ENCODE measurements around the gene TMEM242. TPM values are rescaled to one million over a fixed set of nuclear protein-coding genes. Genes with fewer than 3 reads are reported as not detected.

TMEM242 gene
- total and polyA plus RNA-seq, 10 donors = 3.7 to 16.0 (median 7.2) TPM

DNA sequence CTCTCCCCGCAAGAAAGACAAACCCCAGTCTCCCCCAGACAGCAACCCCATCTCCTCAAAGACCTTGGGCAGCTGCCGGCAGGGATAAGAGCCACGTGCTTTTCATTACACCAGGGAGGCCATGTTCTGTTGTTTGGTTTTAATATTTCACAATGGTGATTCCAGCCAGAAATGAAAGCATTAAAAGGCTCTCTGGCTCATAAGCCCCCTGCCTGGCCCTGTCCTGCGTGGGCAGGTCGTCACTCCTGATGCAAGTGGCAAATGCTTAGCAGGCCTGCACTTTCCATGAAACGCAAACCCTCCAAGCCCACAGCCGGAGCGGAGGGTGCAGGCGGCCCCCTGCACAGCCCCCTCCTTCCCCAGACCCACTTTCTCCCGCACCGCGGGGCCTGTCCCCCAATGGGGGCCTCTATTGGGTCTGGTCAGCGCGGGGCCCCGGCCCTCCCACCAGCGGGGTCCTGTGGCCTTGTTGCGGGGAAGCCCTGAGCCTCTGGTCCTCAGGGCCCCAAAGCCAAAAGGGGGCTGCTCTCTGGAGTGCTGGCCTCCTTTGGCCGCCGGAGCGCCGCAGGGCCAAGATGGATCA lies 77.2 kb downstream of the TMEM242 start:
- peak; percentile 59 for DNase-seq
- no peak overlapping the region for H3K27ac ChIP-seq
- H3K4me1 ChIP-seq = no peaks in the 10 kb centered on the region
- TF ChIP-seq POLR2A (IDR thresholded peaks at IDR 0.05) (no peak), POLR2AphosphoS5 (IDR thresholded peaks at IDR 0.05) (no peak)
- TF ChIP-seq, protein P1, sequence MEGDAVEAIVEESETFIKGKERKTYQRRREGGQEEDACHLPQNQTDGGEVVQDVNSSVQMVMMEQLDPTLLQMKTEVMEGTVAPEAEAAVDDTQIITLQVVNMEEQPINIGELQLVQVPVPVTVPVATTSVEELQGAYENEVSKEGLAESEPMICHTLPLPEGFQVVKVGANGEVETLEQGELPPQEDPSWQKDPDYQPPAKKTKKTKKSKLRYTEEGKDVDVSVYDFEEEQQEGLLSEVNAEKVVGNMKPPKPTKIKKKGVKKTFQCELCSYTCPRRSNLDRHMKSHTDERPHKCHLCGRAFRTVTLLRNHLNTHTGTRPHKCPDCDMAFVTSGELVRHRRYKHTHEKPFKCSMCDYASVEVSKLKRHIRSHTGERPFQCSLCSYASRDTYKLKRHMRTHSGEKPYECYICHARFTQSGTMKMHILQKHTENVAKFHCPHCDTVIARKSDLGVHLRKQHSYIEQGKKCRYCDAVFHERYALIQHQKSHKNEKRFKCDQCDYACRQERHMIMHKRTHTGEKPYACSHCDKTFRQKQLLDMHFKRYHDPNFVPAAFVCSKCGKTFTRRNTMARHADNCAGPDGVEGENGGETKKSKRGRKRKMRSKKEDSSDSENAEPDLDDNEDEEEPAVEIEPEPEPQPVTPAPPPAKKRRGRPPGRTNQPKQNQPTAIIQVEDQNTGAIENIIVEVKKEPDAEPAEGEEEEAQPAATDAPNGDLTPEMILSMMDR (IDR thresholded peaks at IDR 0.05 in 8 of 11, conservative IDR thresholded peaks at IDR 0.05 in 3 of 11) = no peak
- intact Hi-C loops (cut with DNase I; ENCODE audit: low total_unique reads) = no loop called here
- H3K4me3 ChIP-seq = no peak overlapping the region
- H3K27me3 ChIP-seq (replicated peaks in 1 of 7) = peaks cover 0 to 9% (median 0%) of the 10 kb centered on the region in 7 donors
- 91 to 95% (median 94%) methylated on average over 19 to 21 of the region's 21 CpGs for WGBS, 5 donors
- peaks cover 0 to 20% (median 11%) of the 10 kb centered on the region in 8 donors for H3K9me3 ChIP-seq
- no peaks in the 10 kb centered on the region for H3K36me3 ChIP-seq

DNA sequence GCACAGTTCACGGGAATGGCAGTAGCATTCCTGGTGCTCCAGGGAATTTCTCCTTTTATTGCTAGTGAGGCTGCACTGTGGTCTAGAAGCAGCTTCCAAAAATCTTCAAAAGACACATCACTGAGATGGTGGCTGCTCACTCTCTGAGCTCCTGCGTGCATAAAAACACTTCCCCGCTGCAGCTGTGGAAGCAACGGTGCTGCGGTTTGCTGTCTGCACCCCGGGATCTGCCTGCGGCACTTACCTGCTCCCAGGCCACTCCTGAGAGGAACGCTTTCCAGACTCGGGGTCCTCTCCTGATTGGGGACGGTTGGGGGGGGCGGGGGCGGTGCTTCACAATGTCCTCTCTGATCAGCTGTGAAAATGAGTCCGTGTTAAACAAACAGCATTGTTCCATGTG lies 77.9 kb downstream of the TMEM242 start:
- Histone ChIP-seq H3K4me1 (peaks cover 0 to 7% (median 3%) of the 10 kb centered on the region in 6 donors), H3K27ac (no peak overlapping the region), H3K27me3 (replicated peaks in 1 of 7) (peaks cover 0 to 16% (median 0%) of the 10 kb centered on the region in 7 donors), H3K36me3 (no peaks in the 10 kb centered on the region), H3K4me3 (no peak overlapping the region), H3K9me3 (peaks cover 0 to 20% (median 11%) of the 10 kb centered on the region in 8 donors)
- TF ChIP-seq, protein P1 (IDR thresholded peaks at IDR 0.05 in 8 of 11, conservative IDR thresholded peaks at IDR 0.05 in 3 of 11) = no peak
- TF ChIP-seq POLR2AphosphoS5 (IDR thresholded peaks at IDR 0.05) (no peak), POLR2A (IDR thresholded peaks at IDR 0.05) (no peak)
- peak; percentile 63 for DNase-seq
- intact Hi-C loops (cut with DNase I; ENCODE audit: low total_unique reads) = no loop called here
- WGBS, 5 donors = 77 to 87% (median 84%) methylated on average over 10 to 13 of the region's 13 CpGs

DNA sequence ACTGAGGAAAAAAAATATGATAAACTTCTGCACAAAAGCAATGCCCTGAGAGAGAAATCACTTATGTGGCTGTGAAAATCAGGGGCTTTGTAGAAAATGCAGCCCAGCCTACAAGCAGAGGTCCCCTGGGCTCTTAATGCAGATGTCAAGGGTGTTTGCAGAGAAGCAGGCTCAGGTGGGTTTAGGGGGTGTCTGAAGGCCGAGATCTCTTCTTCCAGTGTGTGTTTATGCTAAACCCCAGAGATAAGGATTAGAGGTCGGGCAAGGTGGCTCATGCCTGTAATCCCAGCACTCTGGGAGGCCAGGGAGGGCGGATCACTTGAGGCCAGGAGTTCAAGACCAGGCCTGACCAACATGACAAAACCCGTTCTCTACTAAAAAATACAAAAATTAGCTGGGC lies 78.5 kb downstream of the TMEM242 start:
- Histone ChIP-seq H3K36me3 (no peaks in the 10 kb centered on the region), H3K4me1 (peaks cover 0 to 12% (median 8%) of the 10 kb centered on the region in 6 donors), H3K27me3 (replicated peaks in 1 of 7) (peaks cover 0 to 22% (median 0%) of the 10 kb centered on the region in 7 donors), H3K9me3 (peaks cover 0 to 20% (median 11%) of the 10 kb centered on the region in 8 donors), H3K4me3 (no peak overlapping the region), H3K27ac (peak overlapping the region in 2 of 8 donors; percentile 10 to 21)
- intact Hi-C loops (cut with DNase I; ENCODE audit: low total_unique reads) = no loop called here
- no peak for TF ChIP-seq POLR2A (IDR thresholded peaks at IDR 0.05)
- TF ChIP-seq, protein P1 (IDR thresholded peaks at IDR 0.05 in 8 of 11, conservative IDR thresholded peaks at IDR 0.05 in 3 of 11) = no peak
- TF ChIP-seq POLR2AphosphoS5 (IDR thresholded peaks at IDR 0.05) = no peak
- peak; percentile 15 for DNase-seq
- 73 to 87% (median 81%) methylated on average over 4 of the region's 4 CpGs for WGBS, 5 donors

DNA sequence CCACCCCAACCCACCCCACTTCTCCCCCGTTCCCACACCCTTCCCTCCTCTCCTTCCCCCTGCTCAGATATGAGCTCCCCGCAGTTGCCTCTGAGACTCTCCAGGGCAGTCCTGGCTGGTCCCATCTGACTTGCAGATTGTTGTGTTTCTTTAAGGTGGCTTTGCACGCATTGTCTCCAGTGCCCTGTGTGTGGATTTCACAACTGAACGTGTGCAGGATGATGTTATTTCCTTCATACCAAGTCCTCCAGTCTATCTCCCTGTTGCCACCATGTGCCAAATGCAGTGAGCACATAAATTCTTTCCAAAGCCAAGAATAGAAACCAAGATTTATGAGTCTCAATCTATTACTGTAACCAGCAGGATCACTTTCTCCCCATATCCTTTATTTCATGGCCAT lies 79.1 kb downstream of the TMEM242 start:
- Histone ChIP-seq H3K27me3 (replicated peaks in 1 of 7) (peaks cover 0 to 25% (median 0%) of the 10 kb centered on the region in 7 donors), H3K9me3 (peaks cover 0 to 20% (median 11%) of the 10 kb centered on the region in 8 donors), H3K36me3 (no peaks in the 10 kb centered on the region), H3K4me1 (peaks cover 0 to 12% (median 8%) of the 10 kb centered on the region in 6 donors), H3K27ac (peak overlapping the region in 4 of 8 donors; percentile 8 to 55 (median 22)), H3K4me3 (no peak overlapping the region)
- intact Hi-C loops (cut with DNase I; ENCODE audit: low total_unique reads) = no loop called here
- 36 to 47% (median 38%) methylated on average over 4 of the region's 4 CpGs for WGBS, 5 donors
- TF ChIP-seq, protein P1 (IDR thresholded peaks at IDR 0.05 in 8 of 11, conservative IDR thresholded peaks at IDR 0.05 in 3 of 11) = no peak
- TF ChIP-seq POLR2A (IDR thresholded peaks at IDR 0.05) = no peak
- no peak for TF ChIP-seq POLR2AphosphoS5 (IDR thresholded peaks at IDR 0.05)
- peak; percentile 38 for DNase-seq

All from spleen (tissue), 11 donors.